ENCODE results near the gene PIKFYVE. TPM values are rescaled to one million over a fixed set of nuclear protein-coding genes. Genes with fewer than 3 reads are reported as not detected.

Gene PIKFYVE
- total RNA-seq, 1 donor from 2014 or later: 51.6 TPM

DNA sequence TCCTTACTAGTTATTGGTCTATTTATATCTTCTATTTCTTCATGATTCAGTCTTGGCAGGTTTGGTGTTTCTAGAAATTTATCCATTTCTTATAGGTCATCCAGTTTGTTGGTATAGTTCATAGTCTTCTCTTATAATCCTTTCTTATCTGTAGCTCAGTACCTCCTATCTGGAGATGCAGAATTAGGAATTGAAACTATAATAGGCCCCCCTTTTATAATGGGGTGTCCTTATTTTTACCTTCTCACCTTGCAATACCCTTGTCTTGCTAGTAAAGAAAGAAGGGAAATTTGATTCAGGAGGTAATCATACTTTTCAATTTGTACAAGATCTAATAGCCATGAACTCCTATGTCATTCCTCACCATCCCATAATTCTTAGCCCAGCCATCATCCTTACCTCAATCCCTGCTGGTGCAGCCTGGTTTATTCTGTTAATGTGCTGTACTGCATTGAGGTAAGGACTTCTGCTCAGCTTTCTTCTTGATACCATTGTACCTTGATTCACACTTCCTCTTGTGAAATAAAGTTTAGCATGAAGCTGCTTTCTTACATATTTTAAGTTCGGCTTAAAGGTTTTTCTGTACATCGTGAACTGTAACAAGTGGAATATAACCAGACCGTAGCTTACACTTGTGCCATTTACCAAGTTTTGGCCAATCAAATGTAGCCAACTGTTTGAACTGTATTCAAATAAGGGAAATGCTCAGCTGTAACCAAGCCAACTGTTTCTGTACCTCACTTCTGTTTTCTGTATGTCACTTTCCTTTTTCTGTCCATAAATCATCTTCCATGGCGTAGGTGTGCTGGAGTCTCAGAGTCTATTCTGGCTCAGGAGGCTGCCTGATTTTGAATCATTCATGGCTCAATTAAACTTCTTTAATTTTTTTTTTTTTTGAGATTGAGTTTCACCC, 100.4 kb downstream of the PIKFYVE start:
- Histone ChIP-seq H3K9me3 (ENCODE audit: low read depth) (no peaks in the 10 kb centered on the region), H3K27ac (no peak overlapping the region), H3K4me3 (no peak overlapping the region), H3K36me3 (no peaks in the 10 kb centered on the region), H3K4me1 (no peaks in the 10 kb centered on the region), H3K9ac (no peak overlapping the region), H3K4me2 (no peak overlapping the region), H2AFZ (replicated peaks) (no peak overlapping the region), H3F3A (ENCODE audit: low read depth) (no peaks in the 10 kb centered on the region), H4K20me1 (ENCODE audit: low read depth) (no peaks in the 10 kb centered on the region), H3K79me2 (ENCODE audit: low read depth) (no peaks in the 10 kb centered on the region), H3K27me3 (no peaks in the 10 kb centered on the region)
- Mint-ChIP-seq H3K27ac (no peak overlapping the region), H3K36me3 (peaks cover 3% of the 10 kb centered on the region), H3K4me3 (no peak overlapping the region), H3K27me3 (ENCODE audit: insufficient read depth, low read depth) (peaks cover 3% of the 10 kb centered on the region), H3K4me1 (peaks cover 5% of the 10 kb centered on the region), H3K9me3 (peaks cover 21% of the 10 kb centered on the region)
- TF ChIP-seq, protein P1, sequence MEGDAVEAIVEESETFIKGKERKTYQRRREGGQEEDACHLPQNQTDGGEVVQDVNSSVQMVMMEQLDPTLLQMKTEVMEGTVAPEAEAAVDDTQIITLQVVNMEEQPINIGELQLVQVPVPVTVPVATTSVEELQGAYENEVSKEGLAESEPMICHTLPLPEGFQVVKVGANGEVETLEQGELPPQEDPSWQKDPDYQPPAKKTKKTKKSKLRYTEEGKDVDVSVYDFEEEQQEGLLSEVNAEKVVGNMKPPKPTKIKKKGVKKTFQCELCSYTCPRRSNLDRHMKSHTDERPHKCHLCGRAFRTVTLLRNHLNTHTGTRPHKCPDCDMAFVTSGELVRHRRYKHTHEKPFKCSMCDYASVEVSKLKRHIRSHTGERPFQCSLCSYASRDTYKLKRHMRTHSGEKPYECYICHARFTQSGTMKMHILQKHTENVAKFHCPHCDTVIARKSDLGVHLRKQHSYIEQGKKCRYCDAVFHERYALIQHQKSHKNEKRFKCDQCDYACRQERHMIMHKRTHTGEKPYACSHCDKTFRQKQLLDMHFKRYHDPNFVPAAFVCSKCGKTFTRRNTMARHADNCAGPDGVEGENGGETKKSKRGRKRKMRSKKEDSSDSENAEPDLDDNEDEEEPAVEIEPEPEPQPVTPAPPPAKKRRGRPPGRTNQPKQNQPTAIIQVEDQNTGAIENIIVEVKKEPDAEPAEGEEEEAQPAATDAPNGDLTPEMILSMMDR (IDR thresholded peaks at IDR 0.05): no peak
- no peak for TF ChIP-seq EZH2 (IDR thresholded peaks at IDR 0.05)
- no peak for TF ChIP-seq EZH2phosphoT487 (IDR thresholded peaks at IDR 0.05)
- no peak for DNase-seq (ENCODE audit: low spot score)

DNA sequence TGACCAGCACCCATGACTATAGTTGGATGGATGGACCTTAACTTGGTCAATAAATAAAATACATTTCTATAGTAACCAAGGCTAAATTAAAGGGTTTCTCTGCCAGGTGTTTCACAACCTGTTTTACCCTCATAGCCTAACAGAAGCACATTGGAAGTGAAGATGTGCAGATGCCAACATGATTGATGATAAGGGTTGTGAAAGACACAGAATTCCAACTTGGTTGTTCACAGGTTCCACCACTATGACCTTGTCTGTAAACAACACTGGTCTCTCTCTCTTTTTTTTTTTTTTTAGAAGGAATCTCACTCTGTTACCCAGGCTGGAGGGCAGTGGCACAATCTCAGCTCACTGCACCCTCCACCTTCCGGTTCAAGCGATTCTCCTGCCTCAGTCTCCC, 103.0 kb downstream of the PIKFYVE start:
- Histone ChIP-seq H3K9ac (no peak overlapping the region), H3K4me2 (no peak overlapping the region), H2AFZ (replicated peaks) (no peak overlapping the region), H3K27me3 (no peaks in the 10 kb centered on the region), H3K4me3 (no peak overlapping the region), H3F3A (ENCODE audit: low read depth) (no peaks in the 10 kb centered on the region), H3K9me3 (ENCODE audit: low read depth) (no peaks in the 10 kb centered on the region), H3K79me2 (ENCODE audit: low read depth) (no peaks in the 10 kb centered on the region), H3K36me3 (no peaks in the 10 kb centered on the region), H3K4me1 (no peaks in the 10 kb centered on the region), H4K20me1 (ENCODE audit: low read depth) (no peaks in the 10 kb centered on the region), H3K27ac (no peak overlapping the region)
- no peak for DNase-seq (ENCODE audit: low spot score)
- TF ChIP-seq, protein P1 (IDR thresholded peaks at IDR 0.05): no peak
- TF ChIP-seq EZH2phosphoT487 (IDR thresholded peaks at IDR 0.05): no peak
- no peak for TF ChIP-seq EZH2 (IDR thresholded peaks at IDR 0.05)
- Mint-ChIP-seq H3K27me3 (ENCODE audit: insufficient read depth, low read depth) (peaks cover 3% of the 10 kb centered on the region), H3K4me3 (no peak overlapping the region), H3K9me3 (peaks cover 20% of the 10 kb centered on the region), H3K36me3 (peaks cover 2% of the 10 kb centered on the region), H3K4me1 (peaks cover 5% of the 10 kb centered on the region), H3K27ac (no peak overlapping the region)

DNA sequence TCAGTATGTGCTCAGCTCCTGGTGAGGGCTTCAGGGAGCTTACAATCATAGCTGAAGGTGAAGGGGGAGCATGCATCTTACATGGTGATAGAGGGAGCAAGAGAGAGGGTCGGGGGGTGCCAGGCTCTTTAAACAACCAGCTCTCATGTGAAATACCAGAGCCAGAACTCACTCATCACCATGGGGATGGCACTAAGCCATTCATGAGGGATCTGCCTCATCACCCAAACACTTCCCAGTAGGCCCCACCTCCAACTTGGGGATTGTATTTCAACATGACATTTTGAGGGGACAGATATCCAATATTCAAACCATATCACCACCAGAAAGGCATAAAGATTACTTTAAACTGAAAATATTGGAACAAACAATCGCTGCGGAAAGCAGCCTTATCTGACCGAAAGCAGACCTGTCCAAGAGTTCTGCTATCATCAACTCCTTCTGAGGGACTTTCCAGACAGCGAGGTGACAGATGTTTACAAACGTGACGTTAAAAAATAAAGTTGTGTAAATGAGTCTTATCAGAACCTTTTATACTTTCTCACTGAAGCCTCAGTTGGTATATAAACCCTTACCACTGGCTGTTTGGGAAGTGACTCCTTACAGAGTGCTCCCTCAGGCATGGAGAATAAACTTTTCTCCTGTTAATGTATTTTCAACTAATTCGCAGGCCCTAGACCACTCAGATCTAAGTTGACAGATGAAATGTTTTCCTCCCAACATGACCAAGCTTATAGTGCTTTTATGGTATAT, 105.0 kb downstream of the PIKFYVE start:
- Mint-ChIP-seq H3K27ac (no peak overlapping the region), H3K4me1 (peaks cover 16% of the 10 kb centered on the region), H3K27me3 (ENCODE audit: insufficient read depth, low read depth) (peaks cover 3% of the 10 kb centered on the region), H3K36me3 (peaks cover 1% of the 10 kb centered on the region), H3K4me3 (no peak overlapping the region), H3K9me3 (peaks cover 6% of the 10 kb centered on the region)
- H3K27ac ChIP-seq: no peak overlapping the region
- TF ChIP-seq, protein P1 (IDR thresholded peaks at IDR 0.05): no peak
- TF ChIP-seq EZH2phosphoT487 (IDR thresholded peaks at IDR 0.05): no peak
- no peak for TF ChIP-seq EZH2 (IDR thresholded peaks at IDR 0.05)
- H3K4me1 ChIP-seq: peaks cover 8% of the 10 kb centered on the region
- no peaks in the 10 kb centered on the region for H4K20me1 ChIP-seq (ENCODE audit: low read depth)
- H3K27me3 ChIP-seq: no peaks in the 10 kb centered on the region
- H3K4me2 ChIP-seq: no peak overlapping the region
- no peaks in the 10 kb centered on the region for H3K9me3 ChIP-seq (ENCODE audit: low read depth)
- H3K36me3 ChIP-seq: no peaks in the 10 kb centered on the region
- H3K4me3 ChIP-seq: no peak overlapping the region
- peaks cover 6% of the 10 kb centered on the region for H3F3A ChIP-seq (ENCODE audit: low read depth)
- no peak overlapping the region for H2AFZ ChIP-seq (replicated peaks)
- no peak overlapping the region for H3K9ac ChIP-seq
- H3K79me2 ChIP-seq (ENCODE audit: low read depth): no peaks in the 10 kb centered on the region
- DNase-seq (ENCODE audit: low spot score): no peak
